ENCODE results near the gene MOB2. TPM values are rescaled to one million over a fixed set of nuclear protein-coding genes. Genes with fewer than 3 reads are reported as not detected.

The MOB2 gene
- total RNA-seq, 1 donor from 2014 or later = 22.6 TPM

DNA sequence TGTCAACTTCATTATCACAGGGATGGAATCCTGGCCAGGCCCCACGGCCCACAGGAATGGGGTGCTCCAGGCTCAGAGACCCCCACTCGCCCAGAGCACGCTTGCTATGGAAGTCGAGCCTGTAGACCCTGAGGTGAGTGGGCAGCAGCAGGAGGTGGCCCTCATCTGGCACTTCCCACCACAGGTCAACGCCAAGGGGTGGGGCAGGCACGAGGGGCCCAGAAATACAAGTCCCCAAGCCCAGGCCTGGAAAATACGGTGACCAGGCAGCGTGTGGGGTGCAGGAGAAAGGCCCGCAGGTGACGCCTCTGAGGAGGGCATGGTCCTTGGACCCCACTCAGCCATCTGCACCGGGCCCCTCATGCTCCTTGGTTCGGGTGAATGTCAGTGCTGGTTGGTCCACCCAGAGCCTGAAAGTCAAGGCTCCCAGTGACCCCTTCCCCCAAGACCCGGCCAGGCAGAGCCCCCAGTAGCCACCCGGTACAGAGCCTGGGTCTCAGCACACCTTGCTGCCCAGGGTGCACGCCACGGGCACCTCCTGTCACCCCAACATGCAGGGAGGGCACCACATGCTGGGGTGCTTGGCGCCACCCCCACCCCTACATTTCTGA is 2.4 kb downstream of the MOB2 start:
- no peak overlapping the region for H3K27ac Mint-ChIP-seq
- H3K4me1 Mint-ChIP-seq (ENCODE audit: low read depth) = no peaks in the 10 kb centered on the region
- H3K36me3 Mint-ChIP-seq (ENCODE audit: low read depth) = peaks cover 2% of the 10 kb centered on the region
- no peak for DNase-seq (ENCODE audit: low spot score)
- intact Hi-C loops (cut with micrococcal nuclease) = no loop called here
- H3K4me3 Mint-ChIP-seq = no peak overlapping the region
- no peaks in the 10 kb centered on the region for H3K27me3 Mint-ChIP-seq (ENCODE audit: insufficient read depth)
- H3K9me3 Mint-ChIP-seq = no peaks in the 10 kb centered on the region

DNA sequence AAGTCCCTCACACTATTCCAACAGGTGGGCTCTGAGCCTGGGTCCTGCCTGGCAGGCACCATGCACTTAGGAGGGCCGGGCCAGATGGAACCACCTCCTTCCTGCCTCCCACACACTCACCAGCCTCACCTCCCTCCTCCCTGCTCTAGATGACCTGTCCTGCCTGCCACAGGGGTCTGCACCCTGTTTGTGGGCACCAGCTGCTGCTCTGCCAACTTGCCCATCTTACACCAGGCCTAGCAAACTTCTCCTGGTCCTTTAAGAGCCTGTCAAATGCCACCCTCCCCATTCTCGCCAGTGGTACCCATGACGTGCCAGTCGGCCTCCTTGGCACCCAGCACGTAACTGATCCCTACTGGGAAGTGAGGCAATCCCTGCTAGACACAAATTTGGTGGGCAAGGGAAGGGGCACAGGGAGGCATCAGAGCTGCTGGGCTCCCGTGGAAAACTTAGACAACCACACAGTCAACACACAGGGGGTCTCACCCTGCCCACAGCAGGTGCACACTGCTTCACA is 3.1 kb downstream of the MOB2 start:
- Mint-ChIP-seq H3K27ac (no peak overlapping the region), H3K9me3 (no peaks in the 10 kb centered on the region), H3K4me1 (ENCODE audit: low read depth) (no peaks in the 10 kb centered on the region), H3K27me3 (ENCODE audit: insufficient read depth) (no peaks in the 10 kb centered on the region), H3K36me3 (ENCODE audit: low read depth) (peaks cover 2% of the 10 kb centered on the region), H3K4me3 (no peak overlapping the region)
- DNase-seq (ENCODE audit: low spot score) = no peak
- intact Hi-C loops (cut with micrococcal nuclease) = no loop called here

GRCh38 chr11:1482581-1483444 is 3.8 kb downstream of the MOB2 start:
- Mint-ChIP-seq H3K27ac (no peak overlapping the region), H3K4me3 (no peak overlapping the region), H3K36me3 (ENCODE audit: low read depth) (peaks cover 2% of the 10 kb centered on the region), H3K4me1 (ENCODE audit: low read depth) (no peaks in the 10 kb centered on the region), H3K9me3 (no peaks in the 10 kb centered on the region), H3K27me3 (ENCODE audit: insufficient read depth) (no peaks in the 10 kb centered on the region)
- no peak for DNase-seq (ENCODE audit: low spot score)
- intact Hi-C loops (cut with micrococcal nuclease) = no loop called here

DNA sequence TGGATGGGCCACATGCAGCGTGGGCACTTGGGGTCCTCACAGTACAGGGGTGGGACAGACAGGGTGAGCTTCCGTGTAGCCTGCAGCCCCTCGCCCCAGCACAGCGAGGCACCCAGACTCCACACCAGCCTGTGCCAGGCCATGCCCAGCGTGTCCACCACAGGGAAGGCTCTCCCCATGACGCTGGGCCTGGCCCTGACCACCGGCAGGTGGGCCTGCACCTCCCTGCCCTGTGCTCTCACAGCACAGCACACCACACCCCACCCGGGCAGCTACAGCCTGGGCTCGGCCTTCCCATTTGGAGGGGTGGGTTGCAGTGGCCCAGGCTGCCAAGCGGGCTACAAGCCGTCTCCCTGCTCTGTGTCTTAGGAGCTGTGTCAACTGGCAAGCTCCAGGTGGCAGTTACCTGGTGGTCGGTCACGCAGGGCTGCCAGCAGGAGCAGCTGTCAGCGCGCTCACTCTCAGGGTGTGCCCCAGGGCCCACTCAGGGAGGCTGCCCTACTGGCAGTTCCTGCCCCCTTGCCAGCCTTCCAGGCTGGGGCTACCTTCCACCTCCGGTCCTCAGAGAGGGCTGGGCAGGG is 4.6 kb downstream of the MOB2 start:
- intact Hi-C loops (cut with micrococcal nuclease) = no loop called here
- Mint-ChIP-seq H3K4me3 (no peak overlapping the region), H3K27me3 (ENCODE audit: insufficient read depth) (no peaks in the 10 kb centered on the region), H3K36me3 (ENCODE audit: low read depth) (peaks cover 2% of the 10 kb centered on the region), H3K9me3 (no peaks in the 10 kb centered on the region), H3K27ac (no peak overlapping the region), H3K4me1 (ENCODE audit: low read depth) (no peaks in the 10 kb centered on the region)
- DNase-seq (ENCODE audit: low spot score) = no peak

DNA sequence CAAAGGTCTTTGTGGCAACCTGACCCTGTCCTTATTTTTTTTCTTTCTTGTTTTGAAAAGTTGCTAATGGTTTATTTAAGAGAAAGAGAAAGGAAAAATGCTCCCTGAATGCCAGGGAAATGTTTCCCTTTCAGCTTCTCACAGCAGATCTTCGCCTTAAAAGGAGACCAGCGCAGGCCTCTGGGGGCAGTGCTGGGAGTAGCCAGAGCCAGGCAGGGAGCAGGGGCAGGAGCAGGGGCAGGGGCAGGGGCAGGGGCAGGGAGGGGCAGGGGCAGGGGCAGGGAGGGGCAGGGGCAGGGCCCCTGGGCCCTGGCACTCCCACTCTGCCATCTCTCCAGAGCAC is 5.1 kb downstream of the MOB2 start:
- Mint-ChIP-seq H3K27me3 (ENCODE audit: insufficient read depth) (no peaks in the 10 kb centered on the region), H3K36me3 (ENCODE audit: low read depth) (peaks cover 2% of the 10 kb centered on the region), H3K4me1 (ENCODE audit: low read depth) (no peaks in the 10 kb centered on the region), H3K9me3 (no peaks in the 10 kb centered on the region), H3K4me3 (no peak overlapping the region), H3K27ac (no peak overlapping the region)
- DNase-seq (ENCODE audit: low spot score) = no peak
- intact Hi-C loops (cut with micrococcal nuclease) = no loop called here

GRCh38 chr11:1480555-1481482 is 5.8 kb downstream of the MOB2 start:
- peaks cover 6% of the 10 kb centered on the region for H3K36me3 Mint-ChIP-seq (ENCODE audit: low read depth)
- H3K4me3 Mint-ChIP-seq = no peak overlapping the region
- no peak overlapping the region for H3K27ac Mint-ChIP-seq
- intact Hi-C loops (cut with micrococcal nuclease) = no loop called here
- no peaks in the 10 kb centered on the region for H3K4me1 Mint-ChIP-seq (ENCODE audit: low read depth)
- no peaks in the 10 kb centered on the region for H3K9me3 Mint-ChIP-seq
- no peaks in the 10 kb centered on the region for H3K27me3 Mint-ChIP-seq (ENCODE audit: insufficient read depth)
- DNase-seq (ENCODE audit: low spot score) = no peak

DNA sequence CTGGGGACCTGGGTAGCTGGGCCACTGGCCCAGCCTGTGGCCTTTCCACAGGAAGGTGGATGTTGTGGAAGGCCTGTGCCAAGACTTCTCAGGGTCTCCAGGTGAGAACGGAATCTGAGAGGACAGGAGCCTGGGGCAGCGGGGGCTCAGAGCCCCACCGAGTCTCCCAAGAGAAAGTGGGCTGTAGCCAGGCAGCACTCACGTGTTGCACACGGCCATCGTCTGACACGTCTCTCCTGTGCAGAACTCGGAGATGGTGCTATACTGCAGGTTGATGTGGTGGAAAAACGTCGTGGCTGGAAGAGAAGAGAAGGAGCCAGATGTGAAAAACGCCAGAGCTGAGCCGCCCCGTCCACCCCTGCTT is 6.4 kb downstream of the MOB2 start:
- Mint-ChIP-seq H3K36me3 (ENCODE audit: low read depth) (peaks cover 6% of the 10 kb centered on the region), H3K4me3 (no peak overlapping the region), H3K27ac (no peak overlapping the region), H3K4me1 (ENCODE audit: low read depth) (no peaks in the 10 kb centered on the region), H3K27me3 (ENCODE audit: insufficient read depth) (no peaks in the 10 kb centered on the region), H3K9me3 (no peaks in the 10 kb centered on the region)
- DNase-seq (ENCODE audit: low spot score) = no peak
- intact Hi-C loops (cut with micrococcal nuclease) = no loop called here

- Mint-ChIP-seq H3K27ac (no peak overlapping the region), H3K9me3 (no peaks in the 10 kb centered on the region), H3K4me1 (ENCODE audit: low read depth) (no peaks in the 10 kb centered on the region), H3K27me3 (ENCODE audit: insufficient read depth) (no peaks in the 10 kb centered on the region), H3K4me3 (no peak overlapping the region), H3K36me3 (ENCODE audit: low read depth) (peaks cover 6% of the 10 kb centered on the region)
- DNase-seq (ENCODE audit: low spot score) = no peak
- intact Hi-C loops (cut with micrococcal nuclease) = no loop called here
Measured at GRCh38 chr11:1479678-1480118, 6.9 kb downstream of the MOB2 start.

- no peaks in the 10 kb centered on the region for H3K27me3 Mint-ChIP-seq (ENCODE audit: insufficient read depth)
- H3K9me3 Mint-ChIP-seq = no peaks in the 10 kb centered on the region
- intact Hi-C loops (cut with micrococcal nuclease) = no loop called here
- no peak for DNase-seq (ENCODE audit: low spot score)
- H3K36me3 Mint-ChIP-seq (ENCODE audit: low read depth) = peaks cover 7% of the 10 kb centered on the region
- no peak overlapping the region for H3K27ac Mint-ChIP-seq
- H3K4me3 Mint-ChIP-seq = no peak overlapping the region
- no peaks in the 10 kb centered on the region for H3K4me1 Mint-ChIP-seq (ENCODE audit: low read depth)
Measured at GRCh38 chr11:1479006-1479677, 7.4 kb downstream of the MOB2 start.

- DNase-seq (ENCODE audit: low spot score) = no peak
- Mint-ChIP-seq H3K36me3 (ENCODE audit: low read depth) (peaks cover 9% of the 10 kb centered on the region), H3K27me3 (ENCODE audit: insufficient read depth) (no peaks in the 10 kb centered on the region), H3K9me3 (no peaks in the 10 kb centered on the region), H3K27ac (no peak overlapping the region), H3K4me1 (ENCODE audit: low read depth) (no peaks in the 10 kb centered on the region), H3K4me3 (no peak overlapping the region)
- intact Hi-C loops (cut with micrococcal nuclease) = no loop called here
Measured at GRCh38 chr11:1478544-1478943, 8.0 kb downstream of the MOB2 start.

DNA sequence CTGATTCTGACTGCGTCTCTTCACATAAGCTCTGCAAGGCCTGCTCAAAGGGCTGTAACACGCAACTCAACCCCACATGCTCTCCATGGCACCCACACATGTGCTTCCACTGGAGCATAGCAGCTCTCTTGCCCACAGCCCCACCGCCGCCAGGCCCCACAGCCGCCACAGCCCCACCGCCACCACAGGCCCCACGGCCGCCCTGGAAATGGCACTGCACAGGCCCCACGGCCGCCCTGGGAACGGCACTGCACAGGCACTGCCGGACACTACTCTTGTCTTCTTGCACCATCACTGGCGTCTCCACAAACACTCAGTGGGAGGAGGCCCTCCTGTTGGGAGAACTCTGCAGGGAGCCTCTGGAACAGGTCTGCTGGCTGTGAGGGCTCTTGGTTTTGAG is 8.6 kb downstream of the MOB2 start:
- Mint-ChIP-seq H3K36me3 (ENCODE audit: low read depth) (peaks cover 9% of the 10 kb centered on the region), H3K27me3 (ENCODE audit: insufficient read depth) (no peaks in the 10 kb centered on the region), H3K4me3 (no peak overlapping the region), H3K27ac (no peak overlapping the region), H3K9me3 (no peaks in the 10 kb centered on the region), H3K4me1 (ENCODE audit: low read depth) (no peaks in the 10 kb centered on the region)
- DNase-seq (ENCODE audit: low spot score) = no peak
- intact Hi-C loops (cut with micrococcal nuclease) = no loop called here

Data from activated T-helper 1 cell treated with anti-CD3 and anti-CD28 coated beads, Interleukin-12 subunit alpha, Interleukin-12 subunit beta, Interleukin-2, Interleukin-4 antibody, amounts not matched to agents 30 ng/mL and 10 ng/mL and 1 ng/mL, durations not matched to agents 14 hours and 24 hours and 36 hours (primary cell).